HCT116 (cell line): ENCODE results near the gene FAM120A. TPM values are rescaled to one million over a fixed set of nuclear protein-coding genes. Genes with fewer than 3 reads are reported as not detected.

ENCODE experiments used
- ATAC-seq: fragments of 200-7000 bp; cut with Tn5 transposase; 2 replicates; pipeline ENCODE4 v1.9.1; 2020; ENCODE audit warnings: mild to moderate bottlenecking, moderate library complexity
- BruUV-seq: library from RNA; stranded (reverse); fragments of 400-500 nt; replicated peaks from 2 replicates; lab custom pipeline; 2021; lab: Mats Ljungman, UMichigan
- CTCF ChIA-PET: fragments of 300-600 bp; sonication (Branson Sonifier 250); formaldehyde crosslinking; loops from one replicate; lab custom pipeline; 2021; ENCODE audit warnings: antibody characterized with exemption; lab: Charles Lee
- POLR2A ChIA-PET: fragments of 300-600, 350-600 bp; sonication (Branson Sonifier 250); formaldehyde crosslinking; loops from one replicate; lab custom pipeline; 2021; ENCODE audit warnings: antibody characterized with exemption; lab: Charles Lee
- RAD21 ChIA-PET, 2 experiments: fragments of 300-600 bp; sonication (Branson Sonifier 250); formaldehyde crosslinking; loops; one replicate each; lab custom pipeline; 2023; ENCODE audit warnings: low total read pairs in 2 of 2; ENCODE audit not compliant: uncharacterized antibody in 2 of 2, unreplicated experiment in 2 of 2, low non-redundant PET in 1 of 2; lab: Charles Lee
- DNase-seq: peaks from one replicate; pipeline ENCODE4 v3.0.0-alpha.2; 2010; ENCODE audit warnings: low read depth, low spot score
- H2AFZ ChIP-seq: fragments of 200-600 bp; shearing (Covaris generic), sonication (generic); 2 replicates; pipeline ENCODE4 v1.6.1; 2017; ENCODE audit warnings: low read depth, mixed run types, mixed read lengths, antibody characterized with exemption, low read length; ENCODE audit not compliant: poor library complexity, severe bottlenecking
- H3K27ac ChIP-seq: 2 replicates; pipeline ENCODE4 v1.5.1; 2012; ENCODE audit warnings: low read depth, low read length
- H3K27me3 ChIP-seq: fragments of 200-600 bp; sonication (generic); 2 replicates; pipeline ENCODE4 v1.6.1; 2016; ENCODE audit warnings: mixed run types, low read length, mixed read lengths; ENCODE audit not compliant: insufficient read depth
- H3K36me3 ChIP-seq, 2 experiments: fragments of 200-500 bp in 1 of 2; fragments of 200-600 bp in 1 of 2; sonication (Bioruptor generic) in 1 of 2; sonication (generic) in 1 of 2; 2 replicates each; pipeline versions ENCODE4 v1.5.1 to v1.6.1; 2014 to 2016; ENCODE audit warnings: low read length in 2 of 2, inconsistent platforms in 1 of 2, mixed read lengths in 1 of 2, mixed run types in 1 of 2; ENCODE audit not compliant: insufficient read depth in 2 of 2, control insufficient read depth in 1 of 2
- H3K4me1 ChIP-seq, 2 experiments: fragments of 200-600 bp in 1 of 2; sonication (generic) in 1 of 2; 2 replicates each; pipeline versions ENCODE4 v1.5.1 to v1.6.1; 2012 to 2017; ENCODE audit warnings: low read length in 2 of 2, inconsistent platforms in 1 of 2, mild to moderate bottlenecking in 1 of 2, mixed read lengths in 1 of 2, mixed run types in 1 of 2, moderate library complexity in 1 of 2; ENCODE audit not compliant: insufficient read depth in 2 of 2, control insufficient read depth in 1 of 2
- H3K4me2 ChIP-seq: fragments of 200-600 bp; sonication (generic); 2 replicates; pipeline ENCODE4 v1.6.1; 2017; ENCODE audit warnings: mixed run types, low read length, mixed read lengths
- H3K4me3 ChIP-seq, 2 experiments: fragments of 200-600 bp in 1 of 2; sonication (generic) in 1 of 2; replicated peaks in 1 of 2; 2 replicates each; pipeline ENCODE4 v1.5.1; 2011 to 2016; ENCODE audit warnings: low read length in 2 of 2, control low read depth in 1 of 2, low read depth in 1 of 2, mild to moderate bottlenecking in 1 of 2, mixed read lengths in 1 of 2, mixed run types in 1 of 2
- H3K79me2 ChIP-seq: fragments of 200-600 bp; sonication (generic); 2 replicates; pipeline ENCODE4 v1.6.1; 2017; ENCODE audit warnings: mild to moderate bottlenecking, mixed run types, low read length, moderate library complexity, mixed read lengths; ENCODE audit not compliant: insufficient read depth
- H3K9ac ChIP-seq: fragments of 200-600 bp; sonication (generic); 2 replicates; pipeline ENCODE4 v1.6.1; 2016; ENCODE audit warnings: low read length, mixed read lengths
- H3K9me2 ChIP-seq: fragments of 200-600 bp; sonication (generic), shearing (Covaris generic); 2 replicates; pipeline ENCODE4 v1.6.1; 2017; ENCODE audit warnings: mixed run types, mild to moderate bottlenecking, moderate library complexity; ENCODE audit not compliant: insufficient read depth
- H3K9me3 ChIP-seq, 2 experiments: fragments of 200-500 bp in 1 of 2; fragments of 200-600 bp in 1 of 2; sonication (Bioruptor generic) in 1 of 2; sonication (generic) in 1 of 2; 2 replicates each; pipeline ENCODE4 v1.6.1; 2014 to 2017; ENCODE audit warnings: low read length in 2 of 2, mixed read lengths in 2 of 2, inconsistent platforms in 1 of 2, low read depth in 1 of 2, mild to moderate bottlenecking in 1 of 2, mixed run types in 1 of 2, moderate library complexity in 1 of 2; ENCODE audit not compliant: control insufficient read depth in 1 of 2, insufficient read depth in 1 of 2
- H4K20me1 ChIP-seq: fragments of 200-600 bp; sonication (generic), shearing (Covaris generic); 2 replicates; pipeline ENCODE4 v1.6.1; 2017; ENCODE audit warnings: mixed run types, mild to moderate bottlenecking, moderate library complexity; ENCODE audit not compliant: insufficient read depth
- EGR1 ChIP-seq: IDR thresholded peaks from 2 replicates; pipeline ENCODE4 v1.6.1; 2012; ENCODE audit warnings: low read depth
- ELF1 ChIP-seq: IDR thresholded peaks from 2 replicates; pipeline ENCODE4 v1.6.1; 2012; ENCODE audit warnings: low read depth, borderline replicate concordance
- EZH2 ChIP-seq: fragments of 200-600 bp; sonication (generic); IDR thresholded peaks from 2 replicates; pipeline ENCODE4 v1.6.1; 2017; ENCODE audit warnings: antibody characterized with exemption, mixed run types
- JUND ChIP-seq: IDR thresholded peaks from 2 replicates; pipeline ENCODE4 v1.6.1; 2012
- POLR2AphosphoS5 ChIP-seq: IDR thresholded peaks from 2 replicates; pipeline ENCODE4 v1.6.1; 2011; ENCODE audit warnings: mild to moderate bottlenecking, low read depth, low read length, moderate library complexity
- RAD21 ChIP-seq: IDR thresholded peaks from 2 replicates; pipeline ENCODE4 v1.6.1; 2012; ENCODE audit warnings: low read depth, mild to moderate bottlenecking
- SIN3A ChIP-seq: IDR thresholded peaks from 2 replicates; pipeline ENCODE4 v1.6.1; 2012; ENCODE audit warnings: low read depth
- SP1 ChIP-seq: IDR thresholded peaks from 2 replicates; pipeline ENCODE4 v1.6.1; 2012; ENCODE audit warnings: low read depth
- SRF ChIP-seq: IDR thresholded peaks from 2 replicates; pipeline ENCODE4 v1.6.1; 2012; ENCODE audit warnings: low read depth
- YY1 ChIP-seq: IDR thresholded peaks from 2 replicates; pipeline ENCODE4 v1.6.1; 2011; ENCODE audit warnings: low read length, low read depth, moderate library complexity, mild to moderate bottlenecking; ENCODE audit not compliant: insufficient replicate concordance; ENCODE audit errors: extremely low read depth
- ZFX ChIP-seq: fragments of 450-650 bp; IDR thresholded peaks from 2 replicates; pipeline ENCODE4 v1.6.1; 2017
- ZNF274 ChIP-seq: fragments of 200-500 bp; sonication (Bioruptor generic); IDR thresholded peaks from 2 replicates; pipeline ENCODE4 v1.6.1; 2014; ENCODE audit warnings: mild to moderate bottlenecking, low read depth, low read length, inconsistent platforms
- intact Hi-C: fragments of 100-400 bp; cut with micrococcal nuclease; formaldehyde crosslinking; loops from 2 replicates; pipeline ENCODE4 v1.10.0; 2022
- total RNA-seq: library from RNA; stranded (reverse); gene quantifications from one replicate; pipeline ENCODE4 v1.2.1, GENCODE V29; 2021; ENCODE audit not compliant: unreplicated experiment
- TF ChIP-seq, protein P1 (sequence below): IDR thresholded peaks from 2 replicates; pipeline ENCODE4 v1.6.1; 2011; ENCODE audit warnings: mild to moderate bottlenecking, low read length, moderate library complexity; ENCODE audit not compliant: insufficient replicate concordance; ENCODE audit errors: extremely low read depth

The FAM120A gene
- total RNA-seq, 1 experiment from 2014 or later: 122 TPM

DNA sequence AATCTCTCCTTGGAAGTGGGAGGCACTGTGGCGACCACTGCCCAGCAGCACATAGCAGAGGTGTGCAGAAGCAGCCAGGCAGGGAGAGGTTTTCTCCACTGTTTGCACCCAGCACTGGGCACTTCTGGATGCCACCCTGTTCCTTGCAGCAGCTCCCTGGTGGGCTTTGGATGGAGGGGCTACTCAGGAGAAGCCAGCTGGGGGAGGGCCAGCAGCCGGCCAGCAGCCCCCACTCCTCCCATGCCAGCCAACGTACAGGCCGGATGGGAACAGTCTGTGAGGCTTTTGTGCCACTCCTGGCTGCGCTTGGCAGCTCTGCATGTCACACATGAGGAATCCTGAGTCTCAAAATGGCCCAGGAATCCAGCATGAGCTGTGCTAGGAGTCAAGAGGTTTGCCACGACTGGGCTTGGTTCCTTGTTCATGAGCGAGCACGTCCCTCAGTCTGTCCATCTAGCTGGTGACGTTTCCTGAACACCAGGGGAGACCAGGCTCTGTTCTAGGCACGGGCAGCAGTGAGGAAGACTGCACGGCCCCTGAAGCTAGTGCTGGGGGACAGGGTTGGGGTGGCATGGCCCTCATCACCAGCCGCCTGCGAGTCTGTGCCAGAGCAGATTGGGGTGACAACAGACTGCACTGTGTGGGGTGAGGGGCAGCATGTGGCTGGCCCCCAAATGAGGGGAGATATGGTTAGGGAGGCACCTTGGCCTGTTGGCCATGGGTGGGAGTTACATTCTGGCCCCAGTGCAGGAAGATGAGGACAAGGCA, 135.0 kb downstream of the FAM120A start:
- Histone ChIP-seq H3K27me3 (no peaks in the 10 kb centered on the region), H2AFZ (no peak overlapping the region), H3K9me2 (no peaks in the 10 kb centered on the region), H3K36me3 (no peaks in the 10 kb centered on the region), H3K4me1 (no peaks in the 10 kb centered on the region), H3K79me2 (peaks cover 46% of the 10 kb centered on the region), H4K20me1 (no peaks in the 10 kb centered on the region), H3K4me3 (no peak overlapping the region), H3K4me2 (no peak overlapping the region), H3K9ac (no peak overlapping the region), H3K27ac (no peak overlapping the region), H3K9me3 (no peaks in the 10 kb centered on the region)
- POLR2A ChIA-PET: no interaction called here
- BruUV-seq: no TSS peak
- no peak for ATAC-seq
- TF ChIP-seq JUND (no peak), EGR1 (no peak), YY1 (no peak), EZH2 (no peak), POLR2AphosphoS5 (no peak), SIN3A (no peak), SRF (no peak), ZNF274 (no peak), ZFX (no peak), RAD21 (no peak), SP1 (no peak), ELF1 (no peak)
- TF ChIP-seq, protein P1, sequence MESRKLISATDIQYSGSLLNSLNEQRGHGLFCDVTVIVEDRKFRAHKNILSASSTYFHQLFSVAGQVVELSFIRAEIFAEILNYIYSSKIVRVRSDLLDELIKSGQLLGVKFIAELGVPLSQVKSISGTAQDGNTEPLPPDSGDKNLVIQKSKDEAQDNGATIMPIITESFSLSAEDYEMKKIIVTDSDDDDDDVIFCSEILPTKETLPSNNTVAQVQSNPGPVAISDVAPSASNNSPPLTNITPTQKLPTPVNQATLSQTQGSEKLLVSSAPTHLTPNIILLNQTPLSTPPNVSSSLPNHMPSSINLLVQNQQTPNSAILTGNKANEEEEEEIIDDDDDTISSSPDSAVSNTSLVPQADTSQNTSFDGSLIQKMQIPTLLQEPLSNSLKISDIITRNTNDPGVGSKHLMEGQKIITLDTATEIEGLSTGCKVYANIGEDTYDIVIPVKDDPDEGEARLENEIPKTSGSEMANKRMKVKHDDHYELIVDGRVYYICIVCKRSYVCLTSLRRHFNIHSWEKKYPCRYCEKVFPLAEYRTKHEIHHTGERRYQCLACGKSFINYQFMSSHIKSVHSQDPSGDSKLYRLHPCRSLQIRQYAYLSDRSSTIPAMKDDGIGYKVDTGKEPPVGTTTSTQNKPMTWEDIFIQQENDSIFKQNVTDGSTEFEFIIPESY: no peak
- RAD21 ChIA-PET: no interaction called here
- CTCF ChIA-PET: no interaction called here
- intact Hi-C loops: no loop called here
- DNase-seq: no peak
